PFSK-1 (cell line): ENCODE data around the gene RMDN2.

ENCODE experiments used
- FOXP2 ChIP-seq: optimal IDR thresholded peaks from 2 replicates; pipeline ENCODE3; 2011; ENCODE audit warnings: borderline replicate concordance, control low read depth, inconsistent platforms; ENCODE audit not compliant: insufficient read depth; ENCODE audit errors: extremely low read length, extremely low read depth
- TAF1 ChIP-seq: IDR thresholded peaks from 2 replicates; pipeline ENCODE4 v1.6.1; 2012; ENCODE audit warnings: low read length, control low read depth, borderline replicate concordance; ENCODE audit not compliant: insufficient read depth
- TF ChIP-seq, protein P1 (sequence below), 2 experiments: IDR thresholded peaks; 2 replicates each; pipeline versions ENCODE4 v1.6.1 to v1.8.0; 2011 to 2012; ENCODE audit warnings: low read depth in 2 of 2, low read length in 2 of 2, control low read depth in 1 of 2, inconsistent platforms in 1 of 2, mild to moderate bottlenecking in 1 of 2, moderate library complexity in 1 of 2; ENCODE audit not compliant: insufficient read depth in 1 of 2

DNA sequence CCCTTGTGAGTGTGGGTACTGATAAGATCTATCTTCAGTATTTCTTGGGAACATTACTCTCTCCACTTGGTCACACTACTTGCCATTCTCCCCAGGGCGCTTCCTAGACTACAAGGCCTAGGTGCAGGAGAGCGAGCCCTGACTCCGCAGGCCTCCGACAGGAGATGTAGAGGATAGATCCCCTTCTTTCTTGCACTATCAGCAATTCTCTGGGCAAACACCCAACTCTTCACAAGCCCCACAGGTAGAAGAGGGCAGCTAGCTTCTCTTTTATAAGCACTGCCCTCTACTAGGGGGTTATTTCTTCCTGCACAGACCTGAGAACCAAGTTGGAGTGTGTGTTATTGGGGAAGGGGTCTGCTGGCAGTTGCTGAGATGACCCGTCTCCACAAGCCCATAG lies 10.7 kb upstream of the RMDN2 start:
- TF ChIP-seq FOXP2 (no peak), TAF1 (no peak)
- TF ChIP-seq, protein P1, sequence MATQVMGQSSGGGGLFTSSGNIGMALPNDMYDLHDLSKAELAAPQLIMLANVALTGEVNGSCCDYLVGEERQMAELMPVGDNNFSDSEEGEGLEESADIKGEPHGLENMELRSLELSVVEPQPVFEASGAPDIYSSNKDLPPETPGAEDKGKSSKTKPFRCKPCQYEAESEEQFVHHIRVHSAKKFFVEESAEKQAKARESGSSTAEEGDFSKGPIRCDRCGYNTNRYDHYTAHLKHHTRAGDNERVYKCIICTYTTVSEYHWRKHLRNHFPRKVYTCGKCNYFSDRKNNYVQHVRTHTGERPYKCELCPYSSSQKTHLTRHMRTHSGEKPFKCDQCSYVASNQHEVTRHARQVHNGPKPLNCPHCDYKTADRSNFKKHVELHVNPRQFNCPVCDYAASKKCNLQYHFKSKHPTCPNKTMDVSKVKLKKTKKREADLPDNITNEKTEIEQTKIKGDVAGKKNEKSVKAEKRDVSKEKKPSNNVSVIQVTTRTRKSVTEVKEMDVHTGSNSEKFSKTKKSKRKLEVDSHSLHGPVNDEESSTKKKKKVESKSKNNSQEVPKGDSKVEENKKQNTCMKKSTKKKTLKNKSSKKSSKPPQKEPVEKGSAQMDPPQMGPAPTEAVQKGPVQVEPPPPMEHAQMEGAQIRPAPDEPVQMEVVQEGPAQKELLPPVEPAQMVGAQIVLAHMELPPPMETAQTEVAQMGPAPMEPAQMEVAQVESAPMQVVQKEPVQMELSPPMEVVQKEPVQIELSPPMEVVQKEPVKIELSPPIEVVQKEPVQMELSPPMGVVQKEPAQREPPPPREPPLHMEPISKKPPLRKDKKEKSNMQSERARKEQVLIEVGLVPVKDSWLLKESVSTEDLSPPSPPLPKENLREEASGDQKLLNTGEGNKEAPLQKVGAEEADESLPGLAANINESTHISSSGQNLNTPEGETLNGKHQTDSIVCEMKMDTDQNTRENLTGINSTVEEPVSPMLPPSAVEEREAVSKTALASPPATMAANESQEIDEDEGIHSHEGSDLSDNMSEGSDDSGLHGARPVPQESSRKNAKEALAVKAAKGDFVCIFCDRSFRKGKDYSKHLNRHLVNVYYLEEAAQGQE (IDR thresholded peaks at IDR 0.05; ENCODE audit: insufficient read depth in 1 of 2, low read depth in 2 of 2, low read length in 2 of 2) = no peak
